ENCODE results near the gene NCKAP5. TPM values are rescaled to one million over a fixed set of nuclear protein-coding genes. Genes with fewer than 3 reads are reported as not detected.

NCKAP5 gene
- total RNA-seq, 1 donor from 2014 or later: 8.8 TPM

DNA sequence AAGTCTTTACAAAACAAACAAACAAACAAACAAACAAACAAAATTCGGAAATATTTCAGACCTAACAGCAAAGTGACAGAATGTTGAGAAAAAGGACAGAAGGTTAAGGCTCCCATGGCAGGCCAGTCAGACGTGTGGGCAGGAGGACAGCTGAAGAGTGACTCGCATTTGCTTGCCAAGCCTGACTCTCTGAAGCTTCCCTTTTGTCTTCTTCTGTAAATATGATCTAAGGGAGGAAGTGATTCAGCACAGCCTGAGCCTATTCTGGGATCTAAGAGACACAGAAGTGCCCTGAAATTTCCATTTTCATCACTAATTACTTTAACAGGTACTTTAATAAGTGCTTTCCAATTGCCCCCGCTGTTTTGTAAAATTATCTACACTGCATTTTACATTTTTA lies 764.2 kb downstream of the NCKAP5 start:
- H3K36me3 ChIP-seq: no peaks in the 10 kb centered on the region
- no peaks in the 10 kb centered on the region for H3K4me1 ChIP-seq
- no peak overlapping the region for H3K27ac ChIP-seq
- DNase-seq (ENCODE audit: extremely low spot score in 2 of 2): no peak
- intact Hi-C loops (cut with DNase I): no loop called here
- H3K27me3 ChIP-seq: no peaks in the 10 kb centered on the region
- H3K4me3 ChIP-seq: no peak overlapping the region
- no peak for TF ChIP-seq POLR2AphosphoS5 (IDR thresholded peaks at IDR 0.05; ENCODE audit: insufficient read depth in 1 of 2, low read depth in 1 of 2)
- no peak for TF ChIP-seq CTCF (IDR thresholded peaks at IDR 0.05)
- TF ChIP-seq POLR2A (IDR thresholded peaks at IDR 0.05): no peak
- no peaks in the 10 kb centered on the region for H3K9me3 ChIP-seq

- TF ChIP-seq POLR2A (IDR thresholded peaks at IDR 0.05) (no peak), POLR2AphosphoS5 (IDR thresholded peaks at IDR 0.05; ENCODE audit: insufficient read depth in 1 of 2, low read depth in 1 of 2) (no peak), CTCF (IDR thresholded peaks at IDR 0.05) (no peak)
- Histone ChIP-seq H3K9me3 (no peaks in the 10 kb centered on the region), H3K4me3 (no peak overlapping the region), H3K27ac (no peak overlapping the region), H3K4me1 (no peaks in the 10 kb centered on the region), H3K27me3 (no peaks in the 10 kb centered on the region), H3K36me3 (no peaks in the 10 kb centered on the region)
- no peak for DNase-seq (ENCODE audit: extremely low spot score in 2 of 2)
- intact Hi-C loops (cut with DNase I): no loop called here
Observed at GRCh38 chr2:132798341-132798740, 769.9 kb downstream of the NCKAP5 start.

- intact Hi-C loops (cut with DNase I): no loop called here
- Histone ChIP-seq H3K36me3 (no peaks in the 10 kb centered on the region), H3K27me3 (no peaks in the 10 kb centered on the region), H3K4me1 (no peaks in the 10 kb centered on the region), H3K9me3 (no peaks in the 10 kb centered on the region), H3K4me3 (no peak overlapping the region), H3K27ac (no peak overlapping the region)
- DNase-seq (ENCODE audit: extremely low spot score in 2 of 2): no peak
- TF ChIP-seq POLR2AphosphoS5 (IDR thresholded peaks at IDR 0.05; ENCODE audit: insufficient read depth in 1 of 2, low read depth in 1 of 2): no peak
- no peak for TF ChIP-seq POLR2A (IDR thresholded peaks at IDR 0.05)
- no peak for TF ChIP-seq CTCF (IDR thresholded peaks at IDR 0.05)
Observed at GRCh38 chr2:132797556-132797955, 770.7 kb downstream of the NCKAP5 start.

DNA sequence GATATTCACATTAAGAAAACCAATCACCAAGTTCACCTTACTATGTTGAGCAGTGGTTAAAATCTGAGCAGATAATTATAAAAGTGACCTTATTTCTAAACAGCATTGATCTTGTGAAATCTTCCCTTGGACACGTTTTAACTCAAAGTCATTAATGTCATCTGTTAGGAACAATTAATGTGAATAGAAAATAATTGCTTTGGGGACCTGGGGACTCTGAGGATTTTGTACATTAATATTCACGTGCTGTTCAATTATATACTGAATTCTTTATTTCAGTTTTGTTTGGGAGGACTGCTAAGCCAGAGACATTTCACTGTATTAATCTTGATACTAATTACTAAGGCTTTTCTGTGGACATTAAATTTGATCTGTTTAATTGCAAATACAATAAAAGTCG lies 771.2 kb downstream of the NCKAP5 start:
- Histone ChIP-seq H3K4me1 (no peaks in the 10 kb centered on the region), H3K27ac (no peak overlapping the region), H3K27me3 (no peaks in the 10 kb centered on the region), H3K36me3 (no peaks in the 10 kb centered on the region), H3K4me3 (no peak overlapping the region), H3K9me3 (no peaks in the 10 kb centered on the region)
- intact Hi-C loops (cut with DNase I): no loop called here
- DNase-seq (ENCODE audit: extremely low spot score in 2 of 2): no peak
- no peak for TF ChIP-seq CTCF (IDR thresholded peaks at IDR 0.05)
- no peak for TF ChIP-seq POLR2A (IDR thresholded peaks at IDR 0.05)
- no peak for TF ChIP-seq POLR2AphosphoS5 (IDR thresholded peaks at IDR 0.05; ENCODE audit: insufficient read depth in 1 of 2, low read depth in 1 of 2)

- no peak for TF ChIP-seq POLR2A (IDR thresholded peaks at IDR 0.05)
- TF ChIP-seq POLR2AphosphoS5 (IDR thresholded peaks at IDR 0.05; ENCODE audit: insufficient read depth in 1 of 2, low read depth in 1 of 2): no peak
- no peak for TF ChIP-seq CTCF (IDR thresholded peaks at IDR 0.05)
- no peaks in the 10 kb centered on the region for H3K27me3 ChIP-seq
- intact Hi-C loops (cut with DNase I): no loop called here
- DNase-seq (ENCODE audit: extremely low spot score in 2 of 2): no peak
- H3K36me3 ChIP-seq: no peaks in the 10 kb centered on the region
- no peak overlapping the region for H3K4me3 ChIP-seq
- H3K9me3 ChIP-seq: no peaks in the 10 kb centered on the region
- H3K27ac ChIP-seq: no peak overlapping the region
- H3K4me1 ChIP-seq: no peaks in the 10 kb centered on the region
Observed at GRCh38 chr2:132795220-132795619, 773.0 kb downstream of the NCKAP5 start.

Measured in vagina (tissue), 2 donors.